ENCODE measurements around the gene ZNF483. TPM values are rescaled to one million over a fixed set of nuclear protein-coding genes. Genes with fewer than 3 reads are reported as not detected.
"Not testable (repeated sequence)": the region's sequence is repeated elsewhere in the genome, so short reads cannot be mapped to it uniquely, and the experiment has no call there.

The ZNF483 gene
- total RNA-seq, 1 experiment from 2014 or later = 1.3 TPM

GRCh38 chr9:111559000-111559610 is 34.1 kb downstream of the ZNF483 start:
- CTCF ChIA-PET = interaction anchor here (0.7 kb wide), 1 partner anchor 38 kb away, joined by 3 read pairs; no protein-coding TSS in a partner anchor
- intact Hi-C loops (cut with micrococcal nuclease) = no loop called here
- Mint-ChIP-seq H3K9me3 (ENCODE audit: unreplicated experiment) (peaks cover 29% of the 10 kb centered on the region), H3K27me3 (ENCODE audit: insufficient read depth, unreplicated experiment) (no peaks in the 10 kb centered on the region), H3K4me1 (ENCODE audit: insufficient read depth, unreplicated experiment) (peaks cover 5% of the 10 kb centered on the region), H3K4me3 (ENCODE audit: unreplicated experiment) (no peak overlapping the region), H3K36me3 (ENCODE audit: insufficient read depth, unreplicated experiment) (peaks cover 27% of the 10 kb centered on the region), H3K27ac (ENCODE audit: low read depth, unreplicated experiment) (no peak overlapping the region)
- no TSS peak for BruUV-seq (replicated peaks)
- peak; percentile 13 for DNase-seq (ENCODE audit: unreplicated experiment)
- POLR2A ChIA-PET = interaction anchor here (0.6 kb wide), 1 partner anchor 25 kb away, joined by 3 read pairs; no protein-coding TSS in a partner anchor
- TF ChIP-seq CTCF (IDR thresholded peaks at IDR 0.05; ENCODE audit: unreplicated experiment) = no peak

- Mint-ChIP-seq H3K36me3 (ENCODE audit: insufficient read depth, unreplicated experiment) (peaks cover 36% of the 10 kb centered on the region), H3K9me3 (ENCODE audit: unreplicated experiment) (peaks cover 14% of the 10 kb centered on the region), H3K27ac (ENCODE audit: low read depth, unreplicated experiment) (no peak overlapping the region), H3K4me3 (ENCODE audit: unreplicated experiment) (no peak overlapping the region), H3K4me1 (ENCODE audit: insufficient read depth, unreplicated experiment) (peaks cover 5% of the 10 kb centered on the region), H3K27me3 (ENCODE audit: insufficient read depth, unreplicated experiment) (no peaks in the 10 kb centered on the region)
- BruUV-seq (replicated peaks) = no TSS peak
- CTCF ChIA-PET = no interaction called here
- POLR2A ChIA-PET = no interaction called here
- no peak for TF ChIP-seq CTCF (IDR thresholded peaks at IDR 0.05; ENCODE audit: unreplicated experiment)
- intact Hi-C loops (cut with micrococcal nuclease) = no loop called here
- DNase-seq (ENCODE audit: unreplicated experiment) = no peak
These were observed 36.3 kb downstream of the ZNF483 start for GRCh38 chr9:111561165-111561719.

GRCh38 chr9:111566234-111566633 is 41.3 kb downstream of the ZNF483 start:
- DNase-seq (ENCODE audit: unreplicated experiment) = no peak
- ChIA-PET CTCF (no interaction called here), POLR2A (no interaction called here)
- H3K4me3 Mint-ChIP-seq (ENCODE audit: unreplicated experiment) = no peak overlapping the region
- H3K27me3 Mint-ChIP-seq (ENCODE audit: insufficient read depth, unreplicated experiment) = no peaks in the 10 kb centered on the region
- no peaks in the 10 kb centered on the region for H3K4me1 Mint-ChIP-seq (ENCODE audit: insufficient read depth, unreplicated experiment)
- H3K36me3 Mint-ChIP-seq (ENCODE audit: insufficient read depth, unreplicated experiment) = peaks cover 78% of the 10 kb centered on the region
- peaks cover 34% of the 10 kb centered on the region for H3K9me3 Mint-ChIP-seq (ENCODE audit: unreplicated experiment)
- no TSS peak for BruUV-seq (replicated peaks)
- TF ChIP-seq CTCF (IDR thresholded peaks at IDR 0.05; ENCODE audit: unreplicated experiment) = no peak
- intact Hi-C loops (cut with micrococcal nuclease) = no loop called here
- H3K27ac Mint-ChIP-seq (ENCODE audit: low read depth, unreplicated experiment) = no peak overlapping the region

GRCh38 chr9:111568127-111568526 is 43.1 kb downstream of the ZNF483 start:
- CTCF ChIA-PET = interaction anchor here (1.0 kb wide), 1 partner anchor 187 kb away, joined by 3 read pairs; no protein-coding TSS in a partner anchor
- intact Hi-C loops (cut with micrococcal nuclease) = not testable (repeated sequence)

More at GRCh38 chr9:111568127-111568526, 43.1 kb downstream of the ZNF483 start:
- H3K27ac Mint-ChIP-seq (ENCODE audit: low read depth, unreplicated experiment); DNase-seq (ENCODE audit: unreplicated experiment); H3K4me1 Mint-ChIP-seq (ENCODE audit: insufficient read depth, unreplicated experiment); POLR2A ChIA-PET; BruUV-seq (replicated peaks); H3K27me3 Mint-ChIP-seq (ENCODE audit: insufficient read depth, unreplicated experiment); H3K4me3 Mint-ChIP-seq (ENCODE audit: unreplicated experiment): not testable (repeated sequence)
- H3K9me3 Mint-ChIP-seq (ENCODE audit: unreplicated experiment) = peaks cover 34% of the 10 kb centered on the region
- H3K36me3 Mint-ChIP-seq (ENCODE audit: insufficient read depth, unreplicated experiment) = peaks cover 79% of the 10 kb centered on the region

Measured in MCF 10A (cell line).